IgD-negative memory B cell (primary cell): ENCODE results near the gene PFDN6. TPM values are rescaled to one million over a fixed set of nuclear protein-coding genes. Genes with fewer than 3 reads are reported as not detected.
"Not testable (repeated sequence)": the region's sequence is repeated elsewhere in the genome, so short reads cannot be mapped to it uniquely, and the experiment has no call there.

Source experiments
- H3K27ac Mint-ChIP-seq, 3 donors: one replicate each; pipeline ENCODE4 v1.8.0; 2020 to 2022; ENCODE audit warnings: mild to moderate bottlenecking in 3 of 3, mixed read lengths in 3 of 3, moderate library complexity in 1 of 3
- H3K27me3 Mint-ChIP-seq: one replicate; pipeline ENCODE4 v1.8.0; 2021; ENCODE audit warnings: mixed read lengths
- H3K36me3 Mint-ChIP-seq: one replicate; pipeline ENCODE4 v1.8.0; 2020; ENCODE audit warnings: mild to moderate bottlenecking, mixed read lengths
- H3K4me1 Mint-ChIP-seq, 3 donors: one replicate each; pipeline ENCODE4 v1.8.0; 2020 to 2022; ENCODE audit warnings: mixed read lengths in 3 of 3, mild to moderate bottlenecking in 1 of 3
- H3K4me3 Mint-ChIP-seq, 4 donors: one replicate each; pipeline ENCODE4 v1.8.0; 2020 to 2022; ENCODE audit warnings: mild to moderate bottlenecking in 4 of 4, mixed read lengths in 4 of 4, moderate library complexity in 3 of 4
- H3K9me3 Mint-ChIP-seq, 3 donors: one replicate each; pipeline ENCODE4 v1.8.0; 2020 to 2021; ENCODE audit warnings: mixed read lengths in 3 of 3, mild to moderate bottlenecking in 1 of 3
- polyA plus RNA-seq: library from polyadenylated mRNA; unstranded; fragments of 300-500 nt; fragmentation: Illumina TruSeq; gene quantifications from one replicate; pipeline ENCODE4 v1.2.3, GENCODE V29; 2021

The PFDN6 gene
- polyA plus RNA-seq, 1 donor from 2014 or later, result 49.3 TPM

- Mint-ChIP-seq H3K4me1 (peaks cover 0 to 4% (median 0%) of the 10 kb centered on the region in 3 donors), H3K27ac (no peak overlapping the region), H3K9me3 (no peaks in the 10 kb centered on the region), H3K4me3 (no peak overlapping the region), H3K27me3 (no peaks in the 10 kb centered on the region), H3K36me3 (peaks cover 11% of the 10 kb centered on the region)
Measured at GRCh38 chr6:33264015-33264414, 25.4 kb upstream of the PFDN6 start.

DNA sequence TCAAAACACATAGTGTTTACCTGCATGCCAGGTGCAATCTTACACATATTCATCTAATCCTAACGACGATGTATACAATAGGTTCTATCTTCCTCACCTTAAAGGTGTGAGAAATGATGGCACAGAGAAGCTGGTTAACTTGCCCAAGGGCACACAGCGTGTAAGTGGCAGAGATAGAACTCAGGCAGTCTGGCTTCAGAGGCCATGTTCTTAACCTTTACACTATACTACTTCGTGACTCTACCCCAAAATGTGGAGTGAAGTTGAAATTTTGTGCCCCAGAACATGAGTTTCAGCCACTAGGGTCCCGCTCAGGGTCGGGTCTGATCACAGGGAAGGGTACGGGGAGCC lies 18.3 kb upstream of the PFDN6 start:
- H3K4me3 Mint-ChIP-seq, result peak overlapping the region; percentile 98 to 100 (median 99)
- H3K27me3 Mint-ChIP-seq, result no peaks in the 10 kb centered on the region
- H3K4me1 Mint-ChIP-seq, result peaks cover 28 to 45% (median 37%) of the 10 kb centered on the region in 3 donors
- peaks cover 5% of the 10 kb centered on the region for H3K36me3 Mint-ChIP-seq
- H3K27ac Mint-ChIP-seq, result peak overlapping the region; percentile 98 to 100 (median 99)
- H3K9me3 Mint-ChIP-seq, result no peaks in the 10 kb centered on the region

DNA sequence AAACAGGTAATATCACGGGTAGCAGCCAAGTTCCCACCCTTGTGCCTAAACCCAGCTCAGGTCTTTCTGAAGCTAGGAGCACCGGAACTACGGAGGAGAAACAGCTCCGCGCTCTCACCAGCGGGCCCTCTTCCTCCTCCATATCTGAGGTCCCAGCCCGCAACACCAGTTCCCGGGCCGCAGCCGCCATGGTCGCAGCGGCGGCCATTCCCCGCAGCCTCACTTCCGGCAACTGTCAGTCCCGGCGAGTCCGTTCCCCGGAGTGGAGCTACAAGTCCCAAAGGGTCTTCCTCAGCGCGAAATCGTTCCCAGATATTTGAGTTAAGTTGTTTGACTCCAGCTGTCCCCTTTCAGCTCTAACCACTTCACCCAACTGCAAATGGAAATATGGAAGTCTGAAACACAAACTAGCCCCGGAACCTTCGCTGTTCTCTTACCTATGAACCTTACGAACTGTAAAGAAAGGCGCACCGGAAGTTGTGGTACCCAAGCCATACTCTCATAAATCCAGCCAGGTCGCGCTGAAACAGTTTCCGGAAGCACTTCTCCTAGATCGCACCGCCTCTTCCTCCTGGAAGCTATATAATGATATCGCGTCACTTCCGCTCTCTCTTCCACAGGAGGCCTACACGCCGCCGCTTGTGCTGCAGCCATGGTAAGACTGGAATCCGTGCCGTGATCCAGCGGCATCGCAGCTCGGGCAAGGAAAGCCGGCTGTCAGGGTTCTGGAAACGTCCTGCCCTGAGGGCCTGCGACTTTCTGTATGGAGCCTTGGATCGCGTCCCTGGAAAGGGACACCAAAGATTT lies 17.7 kb upstream of the PFDN6 start, which contains the start of the genes RPS18 and VPS52:
TSS of gene RPS18 (plus strand) at position 608 of the 807 bp plus-strand sequence. CDS start at position 653, 45 bp downstream.
TSS of gene VPS52 (minus strand) at position 409 of the 807 bp plus-strand sequence. CDS start at position 208, 201 bp downstream.
- no peaks in the 10 kb centered on the region for H3K27me3 Mint-ChIP-seq
- H3K4me1 Mint-ChIP-seq, result peaks cover 33 to 50% (median 42%) of the 10 kb centered on the region in 3 donors
- no peaks in the 10 kb centered on the region for H3K9me3 Mint-ChIP-seq
- H3K36me3 Mint-ChIP-seq, result peaks cover 5% of the 10 kb centered on the region
- peak within 1 kb of the TSS; percentile 98 to 100 (median 99) for H3K27ac Mint-ChIP-seq
- peak within 1 kb of the TSS; percentile 98 to 100 (median 99) for H3K4me3 Mint-ChIP-seq

GRCh38 chr6:33272275-33273128 lies 16.9 kb upstream of the PFDN6 start:
- H3K4me3 Mint-ChIP-seq, result peak overlapping the region; percentile 98 to 100 (median 99)
- H3K9me3 Mint-ChIP-seq, result no peaks in the 10 kb centered on the region
- peaks cover 5% of the 10 kb centered on the region for H3K36me3 Mint-ChIP-seq
- H3K4me1 Mint-ChIP-seq, result peaks cover 34 to 51% (median 43%) of the 10 kb centered on the region in 3 donors
- H3K27me3 Mint-ChIP-seq, result no peaks in the 10 kb centered on the region
- H3K27ac Mint-ChIP-seq, result peak overlapping the region; percentile 98 to 100 (median 99)

GRCh38 chr6:33273129-33273923 lies 16.1 kb upstream of the PFDN6 start:
- H3K27me3 Mint-ChIP-seq, result no peaks in the 10 kb centered on the region
- H3K27ac Mint-ChIP-seq, result peak overlapping the region; percentile 98 to 100 (median 99)
- H3K36me3 Mint-ChIP-seq, result peaks cover 5% of the 10 kb centered on the region

GRCh38 chr6:33273924-33274902 lies 15.2 kb upstream of the PFDN6 start:
- Mint-ChIP-seq H3K27me3 (no peaks in the 10 kb centered on the region), H3K27ac (peak overlapping the region; percentile 59 to 99 (median 92)), H3K4me3 (peak overlapping the region; percentile 87 to 100 (median 99)), H3K4me1 (peaks cover 46 to 60% (median 47%) of the 10 kb centered on the region in 3 donors), H3K9me3 (no peaks in the 10 kb centered on the region), H3K36me3 (peaks cover 5% of the 10 kb centered on the region)

More at GRCh38 chr6:33273129-33273923, 16.1 kb upstream of the PFDN6 start:
- H3K4me1 Mint-ChIP-seq, result peaks cover 40 to 55% (median 43%) of the 10 kb centered on the region in 3 donors
- no peaks in the 10 kb centered on the region for H3K9me3 Mint-ChIP-seq
- H3K4me3 Mint-ChIP-seq, result peak overlapping the region; percentile 98 to 100 (median 99)

DNA sequence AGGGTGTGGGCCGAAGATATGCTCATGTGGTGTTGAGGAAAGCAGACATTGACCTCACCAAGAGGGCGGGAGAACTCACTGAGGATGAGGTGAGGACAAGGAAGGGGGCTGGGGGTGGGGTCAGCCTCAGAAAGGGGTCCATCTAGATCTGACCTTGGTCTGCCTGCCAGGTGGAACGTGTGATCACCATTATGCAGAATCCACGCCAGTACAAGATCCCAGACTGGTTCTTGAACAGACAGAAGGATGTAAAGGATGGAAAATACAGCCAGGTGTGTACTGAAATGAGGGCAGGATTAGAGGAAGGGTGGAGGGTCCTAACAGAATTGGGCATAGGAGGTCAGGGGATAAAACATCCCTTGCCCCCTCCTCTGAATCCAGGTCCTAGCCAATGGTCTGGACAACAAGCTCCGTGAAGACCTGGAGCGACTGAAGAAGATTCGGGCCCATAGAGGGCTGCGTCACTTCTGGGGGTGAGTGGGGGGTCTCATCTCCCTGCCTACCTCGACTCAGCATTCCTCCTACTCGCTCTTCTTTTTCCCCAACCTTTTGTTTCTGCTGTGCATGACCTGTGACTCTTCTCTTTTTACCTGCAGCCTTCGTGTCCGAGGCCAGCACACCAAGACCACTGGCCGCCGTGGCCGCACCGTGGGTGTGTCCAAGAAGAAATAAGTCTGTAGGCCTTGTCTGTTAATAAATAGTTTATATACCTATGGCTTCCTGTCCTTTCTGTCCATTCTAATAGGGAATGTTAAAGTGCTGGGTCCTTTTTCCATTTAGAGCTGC lies 13.4 kb upstream of the PFDN6 start:
- H3K9me3 Mint-ChIP-seq, H3K27me3 Mint-ChIP-seq, H3K36me3 Mint-ChIP-seq: not testable (repeated sequence)
- peak overlapping the region; percentile 89 to 99 (median 94) for H3K4me3 Mint-ChIP-seq
- H3K4me1 Mint-ChIP-seq, result peaks cover 42 to 55% (median 47%) of the 10 kb centered on the region in 3 donors
- H3K27ac Mint-ChIP-seq, result peak overlapping the region; percentile 85 to 99 (median 92)

DNA sequence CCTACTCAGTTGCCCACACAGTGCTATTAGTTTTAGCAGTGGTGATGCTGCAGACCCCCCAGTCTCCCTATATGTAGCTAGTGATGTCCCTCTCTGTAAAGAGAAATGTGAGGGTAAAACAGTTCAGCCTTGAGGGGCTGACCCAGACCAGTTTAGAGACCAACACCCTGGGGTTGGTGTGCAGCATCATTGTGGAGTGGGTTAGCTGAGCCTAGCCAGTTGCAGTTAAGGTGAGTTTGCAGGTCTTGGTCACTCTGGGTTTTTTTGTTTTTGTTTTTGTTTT lies 12.9 kb upstream of the PFDN6 start:
- no peaks in the 10 kb centered on the region for H3K27me3 Mint-ChIP-seq
- peaks cover 43 to 58% (median 45%) of the 10 kb centered on the region in 3 donors for H3K4me1 Mint-ChIP-seq
- H3K27ac Mint-ChIP-seq, result peak overlapping the region; percentile 85 to 99 (median 92)
- H3K4me3 Mint-ChIP-seq, result peak overlapping the region; percentile 89 to 99 (median 94)
- no peaks in the 10 kb centered on the region for H3K36me3 Mint-ChIP-seq
- no peaks in the 10 kb centered on the region for H3K9me3 Mint-ChIP-seq

DNA sequence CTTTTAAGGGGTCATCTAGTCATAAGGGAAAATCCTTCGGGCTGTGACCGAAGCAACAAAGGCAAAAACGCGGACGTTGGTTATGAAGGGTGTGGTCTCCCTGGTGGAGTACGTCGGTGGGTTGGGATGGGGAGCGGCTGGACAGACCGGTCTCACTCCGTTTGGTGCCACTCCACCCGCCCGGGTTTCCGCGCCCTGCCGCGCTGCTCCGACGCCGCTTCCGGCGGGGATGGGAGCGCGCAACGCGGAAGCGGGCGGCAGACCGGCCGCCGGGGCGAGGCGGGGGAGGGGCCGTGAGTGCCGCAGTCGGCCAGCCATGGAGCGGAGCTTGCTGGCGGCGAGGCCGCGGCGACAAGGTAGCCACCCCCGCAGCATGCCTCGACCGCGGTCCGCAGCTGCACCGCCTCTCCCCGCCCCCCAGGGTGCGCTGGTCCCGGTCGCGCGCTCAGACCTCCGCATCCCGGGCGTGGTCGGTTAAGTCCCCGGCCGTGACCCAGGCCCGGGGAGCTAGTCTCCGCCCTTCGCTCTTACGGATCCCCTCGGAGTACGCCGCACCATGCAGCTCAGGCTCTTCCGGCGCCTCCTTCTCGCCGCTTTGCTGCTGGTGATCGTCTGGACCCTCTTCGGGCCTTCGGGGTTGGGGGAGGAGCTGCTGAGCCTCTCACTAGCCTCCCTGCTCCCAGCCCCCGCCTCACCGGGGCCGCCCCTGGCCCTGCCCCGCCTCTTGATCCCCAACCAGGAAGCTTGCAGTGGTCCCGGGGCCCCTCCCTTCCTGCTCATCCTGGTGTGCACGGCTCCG lies 12.3 kb upstream of the PFDN6 start, which contains the start of gene B3GALT4:
TSS of gene B3GALT4 (plus strand) at position 260 of the 799 bp plus-strand sequence. CDS start at position 557, 297 bp downstream.
- H3K4me3 Mint-ChIP-seq, result peak within 1 kb of the TSS; percentile 89 to 99 (median 96)
- H3K9me3 Mint-ChIP-seq, result no peaks in the 10 kb centered on the region

DNA sequence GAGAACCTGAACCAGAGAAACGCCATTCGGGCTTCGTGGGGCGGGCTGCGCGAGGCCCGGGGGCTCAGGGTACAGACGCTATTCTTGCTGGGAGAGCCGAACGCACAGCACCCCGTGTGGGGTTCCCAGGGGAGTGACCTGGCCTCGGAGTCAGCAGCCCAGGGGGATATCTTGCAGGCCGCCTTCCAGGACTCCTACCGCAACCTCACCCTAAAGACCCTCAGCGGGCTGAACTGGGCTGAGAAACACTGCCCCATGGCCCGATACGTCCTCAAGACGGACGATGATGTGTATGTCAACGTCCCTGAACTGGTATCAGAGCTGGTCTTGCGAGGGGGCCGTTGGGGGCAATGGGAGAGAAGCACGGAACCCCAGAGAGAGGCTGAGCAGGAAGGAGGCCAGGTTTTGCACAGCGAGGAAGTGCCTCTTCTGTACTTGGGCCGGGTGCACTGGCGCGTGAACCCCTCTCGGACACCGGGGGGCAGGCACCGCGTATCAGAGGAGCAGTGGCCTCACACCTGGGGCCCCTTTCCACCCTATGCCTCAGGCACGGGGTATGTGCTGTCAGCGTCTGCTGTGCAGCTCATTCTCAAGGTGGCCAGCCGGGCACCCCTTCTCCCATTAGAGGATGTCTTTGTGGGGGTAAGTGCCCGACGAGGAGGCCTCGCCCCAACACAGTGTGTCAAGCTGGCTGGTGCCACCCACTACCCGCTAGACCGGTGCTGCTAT lies 11.6 kb upstream of the PFDN6 start:
- Mint-ChIP-seq H3K4me3 (peak overlapping the region; percentile 89 to 99 (median 96)), H3K27ac (peak overlapping the region; percentile 85 to 99 (median 92)), H3K36me3 (no peaks in the 10 kb centered on the region), H3K27me3 (no peaks in the 10 kb centered on the region), H3K9me3 (no peaks in the 10 kb centered on the region), H3K4me1 (peaks cover 35 to 50% (median 35%) of the 10 kb centered on the region in 3 donors)

More for the DNA sequence above, 12.3 kb upstream of the PFDN6 start, which contains the start of gene B3GALT4:
- Mint-ChIP-seq H3K36me3 (no peaks in the 10 kb centered on the region), H3K4me1 (peaks cover 40 to 56% (median 41%) of the 10 kb centered on the region in 3 donors), H3K27me3 (no peaks in the 10 kb centered on the region), H3K27ac (peak within 1 kb of the TSS; percentile 85 to 99 (median 92))

- Mint-ChIP-seq H3K4me1 (peaks cover 30 to 44% (median 32%) of the 10 kb centered on the region in 3 donors), H3K27me3 (no peaks in the 10 kb centered on the region), H3K36me3 (no peaks in the 10 kb centered on the region), H3K4me3 (peak overlapping the region; percentile 89 to 99 (median 96)), H3K9me3 (no peaks in the 10 kb centered on the region), H3K27ac (peak overlapping the region; percentile 67 to 99 (median 85))
Measured at GRCh38 chr6:33278392-33278741, 11.0 kb upstream of the PFDN6 start.
